WTC11 (cell line): ENCODE data around the gene SGCA. TPM values are rescaled to one million over a fixed set of nuclear protein-coding genes. Genes with fewer than 3 reads are reported as not detected.

ENCODE experiments used
- ATAC-seq: fragments of 200-7000 bp; cut with Tn5 transposase; 2 replicates; pipeline ENCODE4 v1.10.0; 2021; ENCODE audit warnings: mild to moderate bottlenecking, moderate library complexity
- CTCF ChIA-PET: fragments of 300-600 bp; sonication (Branson Sonifier 250); formaldehyde crosslinking; loops from one replicate; lab custom pipeline; 2021; ENCODE audit warnings: antibody characterized with exemption; lab: Charles Lee
- POLR2A ChIA-PET: fragments of 350-600 bp; sonication (Branson Sonifier 250); formaldehyde crosslinking; loops from one replicate; lab custom pipeline; 2021; ENCODE audit warnings: antibody characterized with exemption; lab: Charles Lee
- DNase-seq: peaks from one replicate; pipeline ENCODE4 v3.0.0; 2021; ENCODE audit warnings: low spot score
- H3K27ac Mint-ChIP-seq: 2 replicates; pipeline ENCODE4 v1.8.0; 2021; ENCODE audit warnings: mixed read lengths
- H3K27me3 Mint-ChIP-seq: 2 replicates; pipeline ENCODE4 v1.8.0; 2021; ENCODE audit warnings: low read depth, mild to moderate bottlenecking, moderate library complexity, mixed read lengths
- H3K36me3 Mint-ChIP-seq: 2 replicates; pipeline ENCODE4 v1.8.0; 2021; ENCODE audit warnings: mixed read lengths
- H3K4me1 Mint-ChIP-seq: 2 replicates; pipeline ENCODE4 v1.8.0; 2022; ENCODE audit warnings: mixed read lengths
- H3K4me3 Mint-ChIP-seq: 2 replicates; pipeline ENCODE4 v1.8.0; 2021; ENCODE audit warnings: mild to moderate bottlenecking, moderate library complexity, mixed read lengths
- H3K9me3 Mint-ChIP-seq: 2 replicates; pipeline ENCODE4 v1.8.0; 2021; ENCODE audit warnings: mixed read lengths
- ATF2 ChIP-seq: sonication (generic); formaldehyde crosslinking; IDR thresholded peaks from 2 replicates; pipeline ENCODE4 v1.8.1; 2022; ENCODE audit warnings: low read depth, missing genetic modification reagents, borderline replicate concordance
- CBFB ChIP-seq: sonication (generic); formaldehyde crosslinking; IDR thresholded peaks from 2 replicates; pipeline ENCODE4 v1.8.1; 2022; ENCODE audit warnings: mild to moderate bottlenecking, low read depth, missing genetic modification reagents
- ELF4 ChIP-seq: sonication (generic); formaldehyde crosslinking; IDR thresholded peaks from 2 replicates; pipeline ENCODE4 v1.8.1; 2022; ENCODE audit warnings: low read depth, mild to moderate bottlenecking, moderate library complexity, missing genetic modification reagents
- FOXJ3 ChIP-seq: sonication (generic); formaldehyde crosslinking; IDR thresholded peaks from 2 replicates; pipeline ENCODE4 v1.9.0; 2021; ENCODE audit warnings: missing genetic modification reagents, mild to moderate bottlenecking, borderline replicate concordance
- FOXP1 ChIP-seq: sonication (generic); formaldehyde crosslinking; IDR thresholded peaks from 2 replicates; pipeline ENCODE4 v1.8.0; 2022; ENCODE audit warnings: missing genetic modification reagents, mild to moderate bottlenecking, moderate library complexity, borderline replicate concordance
- GABPB1 ChIP-seq: sonication (generic); formaldehyde crosslinking; IDR thresholded peaks from 2 replicates; pipeline ENCODE4 v1.8.1; 2023; ENCODE audit warnings: mild to moderate bottlenecking, missing genetic modification reagents
- GRHL2 ChIP-seq: fragments of 250-450 bp; sonication (Bioruptor Pico); IDR thresholded peaks from 2 replicates; pipeline ENCODE4 v1.8.0; 2022; ENCODE audit warnings: mild to moderate bottlenecking, moderate library complexity; ENCODE audit not compliant: insufficient replicate concordance, severe bottlenecking
- KAT7 ChIP-seq: sonication (generic); formaldehyde crosslinking; IDR thresholded peaks from 2 replicates; pipeline ENCODE4 v1.8.1; 2023; ENCODE audit warnings: missing genetic modification reagents, mild to moderate bottlenecking, borderline replicate concordance
- PRRX2 ChIP-seq: fragments of 250-450 bp; sonication (Bioruptor Pico); IDR thresholded peaks from 2 replicates; pipeline ENCODE4 v1.8.0; 2021; ENCODE audit warnings: mild to moderate bottlenecking
- RELA ChIP-seq: sonication (generic); formaldehyde crosslinking; IDR thresholded peaks from 2 replicates; pipeline ENCODE4 v1.8.1; 2022; ENCODE audit warnings: missing genetic modification reagents, mild to moderate bottlenecking, borderline replicate concordance
- SMAD4 ChIP-seq: sonication (generic); formaldehyde crosslinking; IDR thresholded peaks from 2 replicates; pipeline ENCODE4 v1.8.0; 2022; ENCODE audit warnings: mild to moderate bottlenecking, missing genetic modification reagents
- TCF7 ChIP-seq: sonication (generic); formaldehyde crosslinking; IDR thresholded peaks from 2 replicates; pipeline ENCODE4 v1.8.0; 2022; ENCODE audit warnings: mild to moderate bottlenecking, low read depth, missing genetic modification reagents, moderate library complexity
- TEAD4 ChIP-seq: sonication (generic); formaldehyde crosslinking; IDR thresholded peaks from 2 replicates; pipeline ENCODE4 v1.8.0; 2022; ENCODE audit warnings: mild to moderate bottlenecking, missing genetic modification reagents
- ZNF263 ChIP-seq: sonication (generic); formaldehyde crosslinking; IDR thresholded peaks from 2 replicates; pipeline ENCODE4 v1.8.1; 2022; ENCODE audit warnings: low read depth, mild to moderate bottlenecking, moderate library complexity, missing genetic modification reagents
- ZNF317 ChIP-seq: sonication (generic); formaldehyde crosslinking; IDR thresholded peaks from 2 replicates; pipeline ENCODE4 v1.8.1; 2023; ENCODE audit warnings: low read depth, mild to moderate bottlenecking, moderate library complexity, missing genetic modification reagents, borderline replicate concordance
- ZNF396 ChIP-seq: fragments of 250-450 bp; sonication (Bioruptor Pico); IDR thresholded peaks from 2 replicates; pipeline ENCODE4 v1.8.0; 2021; ENCODE audit warnings: mild to moderate bottlenecking, moderate library complexity, borderline replicate concordance
- ZNF423 ChIP-seq: fragments of 250-450 bp; sonication (Bioruptor Pico); IDR thresholded peaks from 2 replicates; pipeline ENCODE4 v2.1.2; 2022; ENCODE audit warnings: mild to moderate bottlenecking, moderate library complexity
- total RNA-seq: library from RNA; stranded (reverse); gene quantifications from 3 replicates; pipeline ENCODE4 v1.2.3, GENCODE V29; 2021
- TF ChIP-seq, protein P1 (sequence below): sonication (generic); formaldehyde crosslinking; IDR thresholded peaks from 2 replicates; pipeline ENCODE4 v1.8.1; 2023; ENCODE audit warnings: mild to moderate bottlenecking, missing genetic modification reagents, moderate library complexity
- TF ChIP-seq, protein P2 (sequence below): sonication (generic); formaldehyde crosslinking; IDR thresholded peaks from 2 replicates; pipeline ENCODE4 v1.8.0; 2022; ENCODE audit warnings: mild to moderate bottlenecking, missing genetic modification reagents
- TF ChIP-seq, protein P3 (sequence below): sonication (generic); formaldehyde crosslinking; IDR thresholded peaks from 2 replicates; pipeline ENCODE4 v1.8.1; 2022; ENCODE audit warnings: mild to moderate bottlenecking, missing genetic modification reagents, moderate library complexity, borderline replicate concordance
- TF ChIP-seq, protein P4 (sequence below): sonication (generic); formaldehyde crosslinking; IDR thresholded peaks from 2 replicates; pipeline ENCODE4 v1.8.1; 2022; ENCODE audit warnings: low read depth, mild to moderate bottlenecking, moderate library complexity, missing genetic modification reagents, borderline replicate concordance
- TF ChIP-seq, protein P5 (sequence below): sonication (generic); formaldehyde crosslinking; IDR thresholded peaks from 2 replicates; pipeline ENCODE4 v1.8.0; 2022; ENCODE audit warnings: mild to moderate bottlenecking, missing genetic modification reagents
- TF ChIP-seq, protein P6 (sequence below): fragments of 200-600 bp; IDR thresholded peaks from 2 replicates; pipeline ENCODE4 v1.8.0; 2022; ENCODE audit warnings: antibody characterized with exemption
- TF ChIP-seq, protein P7 (sequence below): sonication (generic); formaldehyde crosslinking; IDR thresholded peaks from 2 replicates; pipeline ENCODE4 v1.8.0; 2023; ENCODE audit warnings: missing genetic modification reagents
- TF ChIP-seq, protein P8 (sequence below): fragments of 250-450 bp; sonication (Bioruptor Pico); IDR thresholded peaks from 2 replicates; pipeline ENCODE4 v2.1.2; 2022; ENCODE audit warnings: mild to moderate bottlenecking, moderate library complexity

SGCA gene
- total RNA-seq, 1 experiment from 2014 or later = 1.0 TPM

- Mint-ChIP-seq H3K27ac (no peak overlapping the region), H3K27me3 (no peaks in the 10 kb centered on the region), H3K4me1 (peaks cover 5% of the 10 kb centered on the region), H3K4me3 (no peak overlapping the region), H3K9me3 (no peaks in the 10 kb centered on the region), H3K36me3 (peaks cover 17% of the 10 kb centered on the region)
- ChIA-PET CTCF (no interaction called here), POLR2A (no interaction called here)
- TF ChIP-seq KAT7 (no peak), FOXJ3 (CRISPR knock-in tag) (no peak), ZNF396 (CRISPR knock-in tag) (no peak), ZNF317 (CRISPR knock-in tag) (no peak), ZNF423 (CRISPR knock-in tag) (no peak), SMAD4 (CRISPR knock-in tag) (no peak)
- TF ChIP-seq, protein P1, sequence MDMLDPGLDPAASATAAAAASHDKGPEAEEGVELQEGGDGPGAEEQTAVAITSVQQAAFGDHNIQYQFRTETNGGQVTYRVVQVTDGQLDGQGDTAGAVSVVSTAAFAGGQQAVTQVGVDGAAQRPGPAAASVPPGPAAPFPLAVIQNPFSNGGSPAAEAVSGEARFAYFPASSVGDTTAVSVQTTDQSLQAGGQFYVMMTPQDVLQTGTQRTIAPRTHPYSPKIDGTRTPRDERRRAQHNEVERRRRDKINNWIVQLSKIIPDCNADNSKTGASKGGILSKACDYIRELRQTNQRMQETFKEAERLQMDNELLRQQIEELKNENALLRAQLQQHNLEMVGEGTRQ = no peak
- TF ChIP-seq, protein P2, sequence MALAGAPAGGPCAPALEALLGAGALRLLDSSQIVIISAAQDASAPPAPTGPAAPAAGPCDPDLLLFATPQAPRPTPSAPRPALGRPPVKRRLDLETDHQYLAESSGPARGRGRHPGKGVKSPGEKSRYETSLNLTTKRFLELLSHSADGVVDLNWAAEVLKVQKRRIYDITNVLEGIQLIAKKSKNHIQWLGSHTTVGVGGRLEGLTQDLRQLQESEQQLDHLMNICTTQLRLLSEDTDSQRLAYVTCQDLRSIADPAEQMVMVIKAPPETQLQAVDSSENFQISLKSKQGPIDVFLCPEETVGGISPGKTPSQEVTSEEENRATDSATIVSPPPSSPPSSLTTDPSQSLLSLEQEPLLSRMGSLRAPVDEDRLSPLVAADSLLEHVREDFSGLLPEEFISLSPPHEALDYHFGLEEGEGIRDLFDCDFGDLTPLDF (CRISPR knock-in tag) = no peak
- TF ChIP-seq, protein P3, sequence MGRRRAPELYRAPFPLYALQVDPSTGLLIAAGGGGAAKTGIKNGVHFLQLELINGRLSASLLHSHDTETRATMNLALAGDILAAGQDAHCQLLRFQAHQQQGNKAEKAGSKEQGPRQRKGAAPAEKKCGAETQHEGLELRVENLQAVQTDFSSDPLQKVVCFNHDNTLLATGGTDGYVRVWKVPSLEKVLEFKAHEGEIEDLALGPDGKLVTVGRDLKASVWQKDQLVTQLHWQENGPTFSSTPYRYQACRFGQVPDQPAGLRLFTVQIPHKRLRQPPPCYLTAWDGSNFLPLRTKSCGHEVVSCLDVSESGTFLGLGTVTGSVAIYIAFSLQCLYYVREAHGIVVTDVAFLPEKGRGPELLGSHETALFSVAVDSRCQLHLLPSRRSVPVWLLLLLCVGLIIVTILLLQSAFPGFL (CRISPR knock-in tag) = no peak
- TF ChIP-seq, protein P4, sequence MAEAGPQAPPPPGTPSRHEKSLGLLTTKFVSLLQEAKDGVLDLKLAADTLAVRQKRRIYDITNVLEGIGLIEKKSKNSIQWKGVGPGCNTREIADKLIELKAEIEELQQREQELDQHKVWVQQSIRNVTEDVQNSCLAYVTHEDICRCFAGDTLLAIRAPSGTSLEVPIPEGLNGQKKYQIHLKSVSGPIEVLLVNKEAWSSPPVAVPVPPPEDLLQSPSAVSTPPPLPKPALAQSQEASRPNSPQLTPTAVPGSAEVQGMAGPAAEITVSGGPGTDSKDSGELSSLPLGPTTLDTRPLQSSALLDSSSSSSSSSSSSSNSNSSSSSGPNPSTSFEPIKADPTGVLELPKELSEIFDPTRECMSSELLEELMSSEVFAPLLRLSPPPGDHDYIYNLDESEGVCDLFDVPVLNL = no peak
- no peak for DNase-seq
- ATAC-seq = no peak
These were observed 23.9 kb downstream of the SGCA start for GRCh38 chr17:50189550-50190292.

DNA sequence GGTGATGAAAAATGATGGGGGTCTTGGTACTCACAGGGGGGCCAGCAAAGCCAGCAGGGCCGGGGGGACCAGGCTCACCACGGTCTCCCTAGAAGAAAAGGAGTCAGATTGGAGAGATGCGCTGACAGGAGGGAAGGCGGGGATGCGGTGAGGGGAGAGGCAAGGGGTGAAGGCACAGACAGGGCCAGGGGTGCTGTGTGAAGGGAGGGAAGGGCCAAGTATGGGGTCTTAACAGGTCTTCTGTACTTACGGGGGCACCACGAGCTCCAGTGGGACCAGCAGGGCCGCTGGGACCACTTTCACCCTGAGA lies 24.4 kb downstream of the SGCA start:
- CTCF ChIA-PET = no interaction called here
- H3K4me3 Mint-ChIP-seq = no peak overlapping the region
- H3K27me3 Mint-ChIP-seq = no peaks in the 10 kb centered on the region
- ATAC-seq = no peak
- H3K4me1 Mint-ChIP-seq = 0 out of 2 replicates have a peak, but pooled peaks cover 2% of the 10 kb centered on the region
- peaks cover 16% of the 10 kb centered on the region for H3K36me3 Mint-ChIP-seq
- DNase-seq = no peak
- no peaks in the 10 kb centered on the region for H3K9me3 Mint-ChIP-seq
- H3K27ac Mint-ChIP-seq = no peak overlapping the region
- POLR2A ChIA-PET = no interaction called here
- TF ChIP-seq CBFB (CRISPR knock-in tag) (no peak), ATF2 (no peak), GABPB1 (CRISPR knock-in tag) (no peak), TCF7 (CRISPR knock-in tag) (no peak), FOXP1 (CRISPR knock-in tag) (no peak), TEAD4 (no peak), ELF4 (CRISPR knock-in tag) (no peak), RELA (CRISPR knock-in tag) (no peak), GRHL2 (no peak), ZNF263 (CRISPR knock-in tag) (no peak), PRRX2 (no peak), ZNF317 (CRISPR knock-in tag) (no peak)
- TF ChIP-seq, protein P5, sequence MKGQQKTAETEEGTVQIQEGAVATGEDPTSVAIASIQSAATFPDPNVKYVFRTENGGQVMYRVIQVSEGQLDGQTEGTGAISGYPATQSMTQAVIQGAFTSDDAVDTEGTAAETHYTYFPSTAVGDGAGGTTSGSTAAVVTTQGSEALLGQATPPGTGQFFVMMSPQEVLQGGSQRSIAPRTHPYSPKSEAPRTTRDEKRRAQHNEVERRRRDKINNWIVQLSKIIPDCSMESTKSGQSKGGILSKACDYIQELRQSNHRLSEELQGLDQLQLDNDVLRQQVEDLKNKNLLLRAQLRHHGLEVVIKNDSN (CRISPR knock-in tag) = no peak
- TF ChIP-seq, protein P6, sequence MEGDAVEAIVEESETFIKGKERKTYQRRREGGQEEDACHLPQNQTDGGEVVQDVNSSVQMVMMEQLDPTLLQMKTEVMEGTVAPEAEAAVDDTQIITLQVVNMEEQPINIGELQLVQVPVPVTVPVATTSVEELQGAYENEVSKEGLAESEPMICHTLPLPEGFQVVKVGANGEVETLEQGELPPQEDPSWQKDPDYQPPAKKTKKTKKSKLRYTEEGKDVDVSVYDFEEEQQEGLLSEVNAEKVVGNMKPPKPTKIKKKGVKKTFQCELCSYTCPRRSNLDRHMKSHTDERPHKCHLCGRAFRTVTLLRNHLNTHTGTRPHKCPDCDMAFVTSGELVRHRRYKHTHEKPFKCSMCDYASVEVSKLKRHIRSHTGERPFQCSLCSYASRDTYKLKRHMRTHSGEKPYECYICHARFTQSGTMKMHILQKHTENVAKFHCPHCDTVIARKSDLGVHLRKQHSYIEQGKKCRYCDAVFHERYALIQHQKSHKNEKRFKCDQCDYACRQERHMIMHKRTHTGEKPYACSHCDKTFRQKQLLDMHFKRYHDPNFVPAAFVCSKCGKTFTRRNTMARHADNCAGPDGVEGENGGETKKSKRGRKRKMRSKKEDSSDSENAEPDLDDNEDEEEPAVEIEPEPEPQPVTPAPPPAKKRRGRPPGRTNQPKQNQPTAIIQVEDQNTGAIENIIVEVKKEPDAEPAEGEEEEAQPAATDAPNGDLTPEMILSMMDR = no peak
- TF ChIP-seq, protein P7, sequence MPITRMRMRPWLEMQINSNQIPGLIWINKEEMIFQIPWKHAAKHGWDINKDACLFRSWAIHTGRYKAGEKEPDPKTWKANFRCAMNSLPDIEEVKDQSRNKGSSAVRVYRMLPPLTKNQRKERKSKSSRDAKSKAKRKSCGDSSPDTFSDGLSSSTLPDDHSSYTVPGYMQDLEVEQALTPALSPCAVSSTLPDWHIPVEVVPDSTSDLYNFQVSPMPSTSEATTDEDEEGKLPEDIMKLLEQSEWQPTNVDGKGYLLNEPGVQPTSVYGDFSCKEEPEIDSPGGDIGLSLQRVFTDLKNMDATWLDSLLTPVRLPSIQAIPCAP (CRISPR knock-in tag) = no peak
- TF ChIP-seq, protein P8, sequence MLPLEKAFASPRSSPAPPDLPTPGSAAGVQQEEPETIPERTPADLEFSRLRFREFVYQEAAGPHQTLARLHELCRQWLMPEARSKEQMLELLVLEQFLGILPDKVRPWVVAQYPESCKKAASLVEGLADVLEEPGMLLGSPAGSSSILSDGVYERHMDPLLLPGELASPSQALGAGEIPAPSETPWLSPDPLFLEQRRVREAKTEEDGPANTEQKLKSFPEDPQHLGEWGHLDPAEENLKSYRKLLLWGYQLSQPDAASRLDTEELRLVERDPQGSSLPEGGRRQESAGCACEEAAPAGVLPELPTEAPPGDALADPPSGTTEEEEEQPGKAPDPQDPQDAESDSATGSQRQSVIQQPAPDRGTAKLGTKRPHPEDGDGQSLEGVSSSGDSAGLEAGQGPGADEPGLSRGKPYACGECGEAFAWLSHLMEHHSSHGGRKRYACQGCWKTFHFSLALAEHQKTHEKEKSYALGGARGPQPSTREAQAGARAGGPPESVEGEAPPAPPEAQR (CRISPR knock-in tag) = no peak
